CD4-positive, alpha-beta T cell treated with Interleukin-12 subunit alpha and Interleukin-12 subunit beta, for 1 hour (primary cell): ENCODE measurements around the gene ZNF428.

Experiments used
- DNase-seq: peaks from one replicate; pipeline ENCODE4 v3.0.0-alpha.2; 2020

Gene ZNF428

GRCh38 chr19:43561139-43561970 lies 58.1 kb downstream of the ZNF428 start:
- no peak for DNase-seq

- no peak for DNase-seq
Observed at GRCh38 chr19:43560687-43561086, 58.7 kb downstream of the ZNF428 start.
